Activated T-helper 17 cell treated with anti-CD3 and anti-CD28 coated beads, Interleukin-2, amount 50 U/mL, for 72 hours (primary cell): ENCODE results near the gene ITIH5. TPM values are rescaled to one million over a fixed set of nuclear protein-coding genes. Genes with fewer than 3 reads are reported as not detected.
"Not testable (repeated sequence)": the region's sequence is repeated elsewhere in the genome, so short reads cannot be mapped to it uniquely, and the experiment has no call there.

ENCODE experiments used
- ATAC-seq: fragments of 150-1000 bp; cut with Tn5 transposase; replicated peaks from 2 replicates; pipeline ENCODE4 v1.10.0; 2021; ENCODE audit warnings: mild to moderate bottlenecking, moderate library complexity
- H3K27ac Mint-ChIP-seq: one replicate; pipeline ENCODE4 v1.8.0; 2022; ENCODE audit warnings: mixed read lengths
- H3K27me3 Mint-ChIP-seq: one replicate; pipeline ENCODE4 v1.8.0; 2022; ENCODE audit warnings: mixed read lengths
- H3K36me3 Mint-ChIP-seq: one replicate; pipeline ENCODE4 v1.8.0; 2022; ENCODE audit warnings: low read depth, mild to moderate bottlenecking, mixed read lengths
- H3K4me1 Mint-ChIP-seq: one replicate; pipeline ENCODE4 v1.8.0; 2022; ENCODE audit warnings: mixed read lengths
- H3K4me3 Mint-ChIP-seq: one replicate; pipeline ENCODE4 v1.8.0; 2022; ENCODE audit warnings: mild to moderate bottlenecking, mixed read lengths
- H3K9me3 Mint-ChIP-seq: one replicate; pipeline ENCODE4 v1.8.0; 2022; ENCODE audit warnings: mixed read lengths
- total RNA-seq, 2 donors: library from RNA; stranded (reverse); gene quantifications; one replicate each; pipeline ENCODE4 v1.2.3, GENCODE V29; 2022

The ITIH5 gene
- total RNA-seq, 2 donors from 2014 or later: 0.34 TPM; not detected in 1

- H3K27ac Mint-ChIP-seq: no peak overlapping the region
- peak overlapping the region; percentile 68 for H3K4me3 Mint-ChIP-seq
- H3K9me3 Mint-ChIP-seq: no peaks in the 10 kb centered on the region
- peaks cover 49% of the 10 kb centered on the region for H3K27me3 Mint-ChIP-seq
- H3K4me1 Mint-ChIP-seq: peaks cover 9% of the 10 kb centered on the region
- no peaks in the 10 kb centered on the region for H3K36me3 Mint-ChIP-seq
- peak; percentile 29 for ATAC-seq
Observed at GRCh38 chr10:7667262-7668141, 736 bp upstream of the ITIH5 start.

- Mint-ChIP-seq H3K4me1 (peaks cover 9% of the 10 kb centered on the region), H3K4me3 (peak overlapping the region; percentile 68)
- ATAC-seq: no peak
Observed at GRCh38 chr10:7665767-7666166, 999 bp downstream of the ITIH5 start.

GRCh38 chr10:7664707-7665106, 2.1 kb downstream of the ITIH5 start:
- H3K4me1 Mint-ChIP-seq: peaks cover 9% of the 10 kb centered on the region
- peaks cover 51% of the 10 kb centered on the region for H3K27me3 Mint-ChIP-seq
- ATAC-seq: no peak
- no peaks in the 10 kb centered on the region for H3K9me3 Mint-ChIP-seq
- no peaks in the 10 kb centered on the region for H3K36me3 Mint-ChIP-seq
- no peak overlapping the region for H3K27ac Mint-ChIP-seq
- no peak overlapping the region for H3K4me3 Mint-ChIP-seq

More at GRCh38 chr10:7665767-7666166, 999 bp downstream of the ITIH5 start:
- H3K36me3 Mint-ChIP-seq: no peaks in the 10 kb centered on the region
- no peaks in the 10 kb centered on the region for H3K9me3 Mint-ChIP-seq
- H3K27ac Mint-ChIP-seq: no peak overlapping the region
- H3K27me3 Mint-ChIP-seq: peaks cover 48% of the 10 kb centered on the region

- Mint-ChIP-seq H3K36me3 (no peaks in the 10 kb centered on the region), H3K4me3 (no peak overlapping the region), H3K27ac (no peak overlapping the region), H3K9me3 (no peaks in the 10 kb centered on the region), H3K27me3 (peaks cover 45% of the 10 kb centered on the region), H3K4me1 (peaks cover 5% of the 10 kb centered on the region)
- no peak for ATAC-seq
Observed at GRCh38 chr10:7662522-7662921, 4.2 kb downstream of the ITIH5 start.

GRCh38 chr10:7659560-7659959, 7.2 kb downstream of the ITIH5 start:
- H3K36me3 Mint-ChIP-seq: no peaks in the 10 kb centered on the region
- H3K4me1 Mint-ChIP-seq: no peaks in the 10 kb centered on the region
- peaks cover 33% of the 10 kb centered on the region for H3K27me3 Mint-ChIP-seq
- ATAC-seq: no peak
- no peak overlapping the region for H3K27ac Mint-ChIP-seq
- no peaks in the 10 kb centered on the region for H3K9me3 Mint-ChIP-seq
- no peak overlapping the region for H3K4me3 Mint-ChIP-seq

- Mint-ChIP-seq H3K4me3 (no peak overlapping the region), H3K27ac (no peak overlapping the region), H3K36me3 (no peaks in the 10 kb centered on the region), H3K9me3 (no peaks in the 10 kb centered on the region), H3K27me3 (peaks cover 33% of the 10 kb centered on the region), H3K4me1 (no peaks in the 10 kb centered on the region)
- no peak for ATAC-seq
Observed at GRCh38 chr10:7657552-7657951, 9.2 kb downstream of the ITIH5 start.

GRCh38 chr10:7657079-7657478, 9.7 kb downstream of the ITIH5 start:
- ATAC-seq, H3K4me1 Mint-ChIP-seq, H3K36me3 Mint-ChIP-seq, H3K4me3 Mint-ChIP-seq, H3K27ac Mint-ChIP-seq, H3K9me3 Mint-ChIP-seq: not testable (repeated sequence)
- peaks cover 30% of the 10 kb centered on the region for H3K27me3 Mint-ChIP-seq

- no peak for ATAC-seq
- H3K4me1 Mint-ChIP-seq: no peaks in the 10 kb centered on the region
- H3K9me3 Mint-ChIP-seq: no peaks in the 10 kb centered on the region
- H3K36me3 Mint-ChIP-seq: no peaks in the 10 kb centered on the region
- H3K27ac Mint-ChIP-seq: no peak overlapping the region
- no peak overlapping the region for H3K4me3 Mint-ChIP-seq
- H3K27me3 Mint-ChIP-seq: peaks cover 29% of the 10 kb centered on the region
Observed at GRCh38 chr10:7651853-7652470, 14.8 kb downstream of the ITIH5 start.

- no peaks in the 10 kb centered on the region for H3K4me1 Mint-ChIP-seq
- H3K9me3 Mint-ChIP-seq: no peaks in the 10 kb centered on the region
- ATAC-seq: no peak
- H3K4me3 Mint-ChIP-seq: no peak overlapping the region
- peaks cover 35% of the 10 kb centered on the region for H3K27me3 Mint-ChIP-seq
- no peaks in the 10 kb centered on the region for H3K36me3 Mint-ChIP-seq
- H3K27ac Mint-ChIP-seq: no peak overlapping the region
Observed at GRCh38 chr10:7649673-7650300, 17.0 kb downstream of the ITIH5 start.

- H3K36me3 Mint-ChIP-seq: no peaks in the 10 kb centered on the region
- no peaks in the 10 kb centered on the region for H3K4me1 Mint-ChIP-seq
- no peaks in the 10 kb centered on the region for H3K9me3 Mint-ChIP-seq
- no peak overlapping the region for H3K27ac Mint-ChIP-seq
- H3K4me3 Mint-ChIP-seq: no peak overlapping the region
- H3K27me3 Mint-ChIP-seq: peaks cover 31% of the 10 kb centered on the region
- ATAC-seq: no peak
Observed at GRCh38 chr10:7647062-7647664, 19.6 kb downstream of the ITIH5 start.

- no peak for ATAC-seq
- Mint-ChIP-seq H3K27me3 (peaks cover 42% of the 10 kb centered on the region), H3K36me3 (no peaks in the 10 kb centered on the region), H3K4me3 (no peak overlapping the region), H3K4me1 (no peaks in the 10 kb centered on the region), H3K27ac (no peak overlapping the region), H3K9me3 (peaks cover 10% of the 10 kb centered on the region)
Observed at GRCh38 chr10:7642491-7643011, 24.2 kb downstream of the ITIH5 start.

- peaks cover 24% of the 10 kb centered on the region for H3K27me3 Mint-ChIP-seq
- H3K36me3 Mint-ChIP-seq: no peaks in the 10 kb centered on the region
- ATAC-seq: no peak
- H3K9me3 Mint-ChIP-seq: peaks cover 6% of the 10 kb centered on the region
- H3K4me3 Mint-ChIP-seq: no peak overlapping the region
- no peaks in the 10 kb centered on the region for H3K4me1 Mint-ChIP-seq
- H3K27ac Mint-ChIP-seq: no peak overlapping the region
Observed at GRCh38 chr10:7635408-7636125, 31.2 kb downstream of the ITIH5 start.

GRCh38 chr10:7634142-7634894, 32.4 kb downstream of the ITIH5 start:
- no peaks in the 10 kb centered on the region for H3K4me1 Mint-ChIP-seq
- ATAC-seq: no peak
- H3K9me3 Mint-ChIP-seq: peaks cover 6% of the 10 kb centered on the region
- H3K27ac Mint-ChIP-seq: no peak overlapping the region
- H3K27me3 Mint-ChIP-seq: peaks cover 17% of the 10 kb centered on the region
- no peak overlapping the region for H3K4me3 Mint-ChIP-seq
- no peaks in the 10 kb centered on the region for H3K36me3 Mint-ChIP-seq
